PC-3 (cell line): Measurements from ENCODE around the gene REX1BD. TPM values are rescaled to one million over a fixed set of nuclear protein-coding genes. Genes with fewer than 3 reads are reported as not detected.

Experiments used
- ATAC-seq: fragments of 200-7000 bp; cut with Tn5 transposase; 2 replicates; pipeline ENCODE4 v1.9.1; 2020; ENCODE audit warnings: mild to moderate bottlenecking, moderate library complexity
- BruUV-seq: library from RNA; stranded (reverse); fragments of 400-500 nt; replicated peaks from 2 replicates; lab custom pipeline; 2021; lab: Mats Ljungman, UMichigan
- CTCF ChIA-PET: fragments of 300-600 bp; sonication (Branson Sonifier 250); formaldehyde crosslinking; loops from one replicate; lab custom pipeline; 2022; ENCODE audit warnings: antibody characterized with exemption; lab: Charles Lee
- POLR2A ChIA-PET: fragments of 300-600 bp; sonication (Branson Sonifier 250); formaldehyde crosslinking; loops from one replicate; lab custom pipeline; 2022; ENCODE audit warnings: antibody characterized with exemption; ENCODE audit not compliant: unreplicated experiment; lab: Charles Lee
- DNase-seq: peaks from one replicate; pipeline ENCODE4 v3.0.0-alpha.2; 2015
- H2AFZ ChIP-seq: fragments of 300-600 bp; sonication (generic); 2 replicates; pipeline ENCODE4 v1.6.0; 2016; ENCODE audit warnings: antibody characterized with exemption, low read length
- H3F3A ChIP-seq: fragments of 300-600 bp; sonication (generic); one replicate; pipeline ENCODE4 v1.6.0; 2017; ENCODE audit warnings: antibody characterized with exemption, low read length, control low read depth, mild to moderate bottlenecking; ENCODE audit not compliant: unreplicated experiment
- H3K27ac ChIP-seq: fragments of 300-600 bp; sonication (generic); 2 replicates; pipeline ENCODE4 v1.5.1; 2016; ENCODE audit warnings: mild to moderate bottlenecking, low read length
- H3K27me3 ChIP-seq: fragments of 300-600 bp; sonication (generic); 2 replicates; pipeline ENCODE4 v1.6.1; 2016; ENCODE audit warnings: low read length, mixed read lengths
- H3K36me3 ChIP-seq: fragments of 300-600 bp; sonication (generic); 2 replicates; pipeline ENCODE4 v1.6.1; 2016; ENCODE audit warnings: low read depth, mixed run types, low read length, mixed read lengths
- H3K4me1 ChIP-seq: fragments of 300-600 bp; sonication (generic); 2 replicates; pipeline ENCODE4 v1.5.1; 2016; ENCODE audit warnings: low read length; ENCODE audit not compliant: insufficient read depth
- H3K4me2 ChIP-seq: fragments of 300-600 bp; sonication (generic); 2 replicates; pipeline ENCODE4 v1.6.0; 2016; ENCODE audit warnings: low read length
- H3K4me3 ChIP-seq: fragments of 300-600 bp; sonication (generic); 2 replicates; pipeline ENCODE4 v1.5.1; 2016; ENCODE audit warnings: mild to moderate bottlenecking, low read length, mixed read lengths
- H3K79me2 ChIP-seq: fragments of 300-600 bp; sonication (generic); 2 replicates; pipeline ENCODE4 v1.6.1; 2017; ENCODE audit warnings: low read length, mixed read lengths
- H3K9ac ChIP-seq: fragments of 300-600 bp; sonication (generic); 2 replicates; pipeline ENCODE4 v1.6.0; 2016; ENCODE audit warnings: mild to moderate bottlenecking, low read length
- H3K9me2 ChIP-seq: fragments of 300-600 bp; sonication (generic); replicated peaks from 2 replicates; pipeline ENCODE4 v1.6.1; 2016; ENCODE audit warnings: mixed run types, low read length, mixed read lengths
- H3K9me3 ChIP-seq: fragments of 300-600 bp; sonication (generic); 2 replicates; pipeline ENCODE4 v1.6.1; 2016; ENCODE audit warnings: low read length, mixed read lengths
- H4K20me1 ChIP-seq: fragments of 300-600 bp; sonication (generic); 2 replicates; pipeline ENCODE4 v1.6.1; 2016; ENCODE audit warnings: low read length, mixed read lengths
- EZH2 ChIP-seq: fragments of 300-600 bp; sonication (generic); IDR thresholded peaks from one replicate; pipeline ENCODE4 v1.6.1; 2017; ENCODE audit warnings: antibody characterized with exemption, mild to moderate bottlenecking, low read length; ENCODE audit not compliant: unreplicated experiment
- EZH2phosphoT487 ChIP-seq: fragments of 300-600 bp; sonication (generic); IDR thresholded peaks from 2 replicates; pipeline ENCODE4 v1.6.1; 2018; ENCODE audit warnings: mild to moderate bottlenecking, antibody characterized with exemption, low read length, borderline replicate concordance
- intact Hi-C: fragments of 100-400 bp; cut with micrococcal nuclease; formaldehyde crosslinking; loops from 2 replicates; pipeline ENCODE4 v1.9.0; 2023
- total RNA-seq: library from RNA; depleted of rRNA; stranded (reverse); fragments of >200 nt; gene quantifications from 2 replicates; pipeline ENCODE4 v1.2.3, GENCODE V29; 2014
- TF ChIP-seq, protein P1 (sequence below): fragments of 300-600 bp; sonication (generic); conservative IDR thresholded peaks from 2 replicates; pipeline ENCODE4 v1.5.1; 2017; ENCODE audit warnings: antibody characterized with exemption, low read depth, mild to moderate bottlenecking, low read length

Gene REX1BD
- total RNA-seq, 1 experiment from 2014 or later = 121 TPM

DNA sequence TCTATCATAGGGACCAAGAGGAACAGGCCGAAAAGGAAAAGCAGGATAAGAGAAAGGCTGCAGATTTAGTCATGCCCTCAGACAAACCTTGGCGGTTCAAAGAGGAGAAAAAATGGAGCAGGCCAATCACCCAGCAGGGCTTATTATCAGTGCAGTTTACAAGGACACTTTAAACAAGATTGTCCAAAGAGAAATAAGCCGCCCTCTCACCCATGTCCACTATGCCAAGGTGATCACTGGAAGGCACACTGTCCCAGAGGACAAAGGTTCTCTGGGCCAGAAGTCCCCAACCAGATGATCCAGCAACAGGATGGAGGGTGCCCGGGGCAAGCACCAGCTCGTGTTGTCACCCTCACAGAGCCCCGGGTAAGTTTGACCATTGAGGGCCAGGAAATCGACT, 8.3 kb upstream of the REX1BD start:
- ChIA-PET CTCF (no interaction called here), POLR2A (interaction anchor here (0.6 to 0.8 kb wide), 2 partner anchors 8 to 108 kb away, joined by 3 to 7 read pairs; no protein-coding TSS in a partner anchor)
- Histone ChIP-seq H3K4me1 (no peaks in the 10 kb centered on the region), H2AFZ (no peak overlapping the region), H3K4me2 (no peak overlapping the region), H3K9ac (no peak overlapping the region), H3K79me2 (peaks cover 1% of the 10 kb centered on the region; the same call in 1 of the 2 replicates), H3K27ac (no peak overlapping the region), H3F3A (no peaks in the 10 kb centered on the region), H3K4me3 (no peak overlapping the region), H3K9me3 (no peaks in the 10 kb centered on the region), H3K27me3 (no peaks in the 10 kb centered on the region), H3K9me2 (no peaks in the 10 kb centered on the region), H4K20me1 (peaks cover 2% of the 10 kb centered on the region), H3K36me3 (peaks cover 12% of the 10 kb centered on the region)
- intact Hi-C loops = no loop called here
- no peak for ATAC-seq
- no peak for DNase-seq
- TF ChIP-seq, protein P1, sequence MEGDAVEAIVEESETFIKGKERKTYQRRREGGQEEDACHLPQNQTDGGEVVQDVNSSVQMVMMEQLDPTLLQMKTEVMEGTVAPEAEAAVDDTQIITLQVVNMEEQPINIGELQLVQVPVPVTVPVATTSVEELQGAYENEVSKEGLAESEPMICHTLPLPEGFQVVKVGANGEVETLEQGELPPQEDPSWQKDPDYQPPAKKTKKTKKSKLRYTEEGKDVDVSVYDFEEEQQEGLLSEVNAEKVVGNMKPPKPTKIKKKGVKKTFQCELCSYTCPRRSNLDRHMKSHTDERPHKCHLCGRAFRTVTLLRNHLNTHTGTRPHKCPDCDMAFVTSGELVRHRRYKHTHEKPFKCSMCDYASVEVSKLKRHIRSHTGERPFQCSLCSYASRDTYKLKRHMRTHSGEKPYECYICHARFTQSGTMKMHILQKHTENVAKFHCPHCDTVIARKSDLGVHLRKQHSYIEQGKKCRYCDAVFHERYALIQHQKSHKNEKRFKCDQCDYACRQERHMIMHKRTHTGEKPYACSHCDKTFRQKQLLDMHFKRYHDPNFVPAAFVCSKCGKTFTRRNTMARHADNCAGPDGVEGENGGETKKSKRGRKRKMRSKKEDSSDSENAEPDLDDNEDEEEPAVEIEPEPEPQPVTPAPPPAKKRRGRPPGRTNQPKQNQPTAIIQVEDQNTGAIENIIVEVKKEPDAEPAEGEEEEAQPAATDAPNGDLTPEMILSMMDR = no peak
- TF ChIP-seq EZH2 (no peak), EZH2phosphoT487 (no peak)
- no TSS peak for BruUV-seq

DNA sequence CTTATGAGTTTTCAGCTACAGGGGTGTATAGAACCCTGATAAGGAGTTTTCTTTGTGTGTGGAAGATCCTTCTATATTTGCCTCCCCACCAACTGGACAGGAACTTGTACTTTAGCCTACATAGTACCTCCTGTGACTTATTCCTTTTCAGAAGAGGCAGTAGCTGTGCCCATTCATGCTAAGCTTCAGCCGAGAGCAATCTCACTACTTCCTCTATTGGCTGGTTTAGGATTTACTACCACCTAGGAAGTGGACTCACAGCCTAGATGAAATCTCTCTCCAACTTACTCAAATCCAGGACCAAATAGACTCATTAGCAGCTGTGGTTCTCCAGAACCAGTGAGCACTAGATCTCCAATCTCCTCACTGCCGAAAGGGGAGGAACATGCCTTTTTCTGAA, 2.3 kb upstream of the REX1BD start:
- ATAC-seq = no peak
- no peak overlapping the region for H3K27ac ChIP-seq
- TF ChIP-seq EZH2phosphoT487 = no peak
- TF ChIP-seq, protein P1 = no peak; the same call in 1 of the 2 replicates
- TF ChIP-seq EZH2 = no peak
- ChIA-PET POLR2A (no interaction called here), CTCF (no interaction called here)
- no peak for DNase-seq
- H3K4me3 ChIP-seq = no peak overlapping the region
- peaks cover 18% of the 10 kb centered on the region for H3K4me1 ChIP-seq
- BruUV-seq = no TSS peak
- intact Hi-C loops = no loop called here
- no peaks in the 10 kb centered on the region for H3K27me3 ChIP-seq
- no peaks in the 10 kb centered on the region for H3F3A ChIP-seq
- H3K9ac ChIP-seq = no peak overlapping the region
- H3K9me2 ChIP-seq = no peaks in the 10 kb centered on the region
- H3K36me3 ChIP-seq = no peaks in the 10 kb centered on the region
- H3K4me2 ChIP-seq = no peak overlapping the region
- no peaks in the 10 kb centered on the region for H3K9me3 ChIP-seq
- no peaks in the 10 kb centered on the region for H4K20me1 ChIP-seq
- no peak overlapping the region for H2AFZ ChIP-seq
- peaks cover 13% of the 10 kb centered on the region for H3K79me2 ChIP-seq

DNA sequence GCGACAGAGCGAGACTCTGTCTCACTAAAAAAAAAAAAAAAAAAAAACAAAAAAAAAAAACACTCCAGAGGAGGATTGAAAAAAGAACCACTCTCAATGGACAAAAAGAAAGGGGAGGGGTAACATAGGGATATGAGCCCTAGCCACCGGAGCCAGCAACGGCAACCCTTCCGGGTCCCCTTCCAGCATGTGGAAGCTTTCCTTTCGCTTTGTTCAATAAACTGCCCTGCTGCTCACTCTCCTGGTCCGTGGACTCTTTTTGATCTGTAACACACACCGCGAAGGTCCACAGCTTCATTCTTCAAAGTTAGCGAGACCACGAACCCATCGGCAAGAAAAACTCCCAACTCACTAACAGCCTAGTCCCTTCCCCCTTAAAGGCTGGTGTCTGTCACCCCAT, 1.0 kb upstream of the REX1BD start:
- H3K4me1 ChIP-seq = peaks cover 18% of the 10 kb centered on the region
- no peaks in the 10 kb centered on the region for H3K36me3 ChIP-seq
- H3K27me3 ChIP-seq = no peaks in the 10 kb centered on the region
- H3K4me2 ChIP-seq = no peak overlapping the region
- H3K4me3 ChIP-seq = no peak overlapping the region
- no peaks in the 10 kb centered on the region for H3K9me2 ChIP-seq
- H3K79me2 ChIP-seq = peaks cover 13% of the 10 kb centered on the region
- intact Hi-C loops = no loop called here
- BruUV-seq = no TSS peak
- no peaks in the 10 kb centered on the region for H3K9me3 ChIP-seq
- TF ChIP-seq EZH2phosphoT487 (no peak), EZH2 (no peak)
- TF ChIP-seq, protein P1 = no peak
- no peaks in the 10 kb centered on the region for H3F3A ChIP-seq
- no peak overlapping the region for H2AFZ ChIP-seq
- ChIA-PET POLR2A (no interaction called here), CTCF (no interaction called here)
- ATAC-seq = no peak
- H4K20me1 ChIP-seq = no peaks in the 10 kb centered on the region
- DNase-seq = no peak
- H3K27ac ChIP-seq = no peak overlapping the region
- no peak overlapping the region for H3K9ac ChIP-seq
